ENCODE results near the gene RNF220.
A peak's percentile ranks its signal among the peaks of the same experiment; 100 is the strongest.

Gene RNF220

DNA sequence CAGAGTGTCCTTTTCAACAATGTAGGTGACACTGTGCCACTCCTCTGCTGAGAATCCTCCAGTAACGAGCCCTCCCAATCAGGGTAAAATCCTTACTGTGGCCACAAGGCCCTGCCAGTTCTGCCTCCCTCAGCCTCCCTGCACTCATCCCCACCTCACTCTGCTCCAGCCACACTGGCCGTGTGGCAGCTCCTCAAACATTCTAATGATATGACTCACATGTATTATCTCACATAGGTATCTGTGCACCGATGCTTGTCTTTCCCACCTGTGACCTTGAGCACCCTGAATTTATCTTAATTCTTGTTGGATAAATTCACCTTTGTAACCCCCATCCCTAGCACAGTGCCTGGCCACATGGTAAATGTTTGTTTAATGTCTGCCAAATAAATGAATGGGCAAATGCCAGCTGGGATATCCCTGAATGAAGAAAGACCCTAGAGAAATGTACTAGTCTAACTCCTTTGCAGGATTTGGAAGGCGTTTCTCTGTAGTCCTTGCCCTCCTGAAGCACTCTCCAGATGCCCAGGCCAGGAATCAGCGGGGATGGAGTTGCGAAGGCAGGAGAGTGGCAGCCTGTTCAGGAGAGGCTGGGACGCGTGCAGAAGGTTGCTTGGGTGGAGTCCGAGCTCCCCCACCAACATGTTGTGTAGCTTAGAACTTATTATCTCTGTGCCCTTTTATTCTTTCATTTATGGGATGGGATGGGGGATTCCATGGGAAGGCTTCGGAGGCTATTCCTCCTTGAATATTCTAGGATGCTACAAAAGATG lies 163.3 kb downstream of the RNF220 start:
- Mint-ChIP-seq H3K4me1 (ENCODE audit: low read depth) (no peaks in the 10 kb centered on the region), H3K9me3 (no peaks in the 10 kb centered on the region), H3K36me3 (ENCODE audit: low read depth) (no peaks in the 10 kb centered on the region), H3K4me3 (no peak overlapping the region), H3K27me3 (ENCODE audit: low read depth) (peaks cover 18% of the 10 kb centered on the region), H3K27ac (no peak overlapping the region)

DNA sequence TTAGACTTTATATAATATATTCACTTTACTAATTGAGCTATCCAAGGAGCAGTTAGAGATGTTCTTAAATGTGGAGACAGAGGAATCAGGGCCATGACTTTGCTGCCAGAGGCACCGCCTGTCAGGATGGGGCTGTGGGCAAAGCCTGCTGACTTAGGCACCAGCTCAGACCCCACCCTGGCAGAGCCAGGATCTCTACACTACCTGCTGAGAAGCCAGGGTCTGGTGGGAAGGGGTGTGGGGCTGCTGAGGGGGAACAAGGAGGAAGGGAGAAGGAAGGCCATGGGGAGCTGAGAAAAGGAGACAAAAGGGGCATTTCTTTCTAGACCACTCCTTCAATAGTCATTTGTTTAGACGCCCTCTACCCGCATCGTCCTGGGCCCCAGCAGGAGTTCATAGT lies 164.4 kb downstream of the RNF220 start:
- H3K4me1 Mint-ChIP-seq (ENCODE audit: low read depth), result no peaks in the 10 kb centered on the region
- no peak overlapping the region for H3K4me3 Mint-ChIP-seq
- no peaks in the 10 kb centered on the region for H3K36me3 Mint-ChIP-seq (ENCODE audit: low read depth)
- H3K9me3 Mint-ChIP-seq, result no peaks in the 10 kb centered on the region
- H3K27me3 Mint-ChIP-seq (ENCODE audit: low read depth), result peaks cover 10% of the 10 kb centered on the region
- no peak overlapping the region for H3K27ac Mint-ChIP-seq

DNA sequence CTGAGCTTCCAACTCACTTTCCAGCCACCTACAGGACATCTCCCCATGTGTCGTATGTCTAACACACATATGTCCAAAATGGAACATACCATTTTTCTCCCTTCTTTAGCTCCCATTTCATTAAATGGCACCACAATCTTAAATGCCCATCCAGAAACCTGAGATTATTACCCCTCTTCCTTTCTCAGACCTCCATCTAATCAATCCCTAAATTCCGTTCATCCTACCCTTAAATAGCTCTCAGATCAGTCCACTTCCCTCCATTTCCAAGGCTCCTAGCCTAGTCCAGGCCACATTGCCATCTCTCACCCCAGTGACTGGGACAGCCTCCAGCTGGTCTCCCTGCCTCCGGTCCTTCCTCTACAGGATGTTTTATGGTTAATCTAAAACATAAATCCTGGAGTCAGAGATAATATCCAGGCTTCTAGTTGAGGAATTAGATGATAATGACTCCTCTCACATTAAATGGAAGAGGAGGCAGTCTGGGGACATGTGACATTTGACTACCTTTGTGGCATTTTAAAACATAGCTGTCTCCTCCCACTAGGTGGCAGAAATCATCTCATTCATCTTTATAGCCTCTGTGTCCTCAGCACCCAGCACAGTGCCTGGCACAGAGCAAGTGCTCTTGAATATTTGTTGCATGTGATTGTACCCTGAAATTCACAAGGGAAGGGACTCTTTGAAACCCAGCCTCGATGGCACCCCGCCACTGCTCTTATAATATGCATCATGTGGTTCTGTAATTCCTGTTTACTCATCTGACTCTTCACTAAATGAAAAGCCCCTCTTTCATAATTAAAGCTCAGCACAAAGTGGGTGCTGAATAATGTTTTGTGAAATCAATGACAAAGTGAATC lies 166.9 kb downstream of the RNF220 start:
- Mint-ChIP-seq H3K27ac (no peak overlapping the region), H3K4me3 (no peak overlapping the region), H3K27me3 (ENCODE audit: low read depth) (peaks cover 16% of the 10 kb centered on the region), H3K4me1 (ENCODE audit: low read depth) (no peaks in the 10 kb centered on the region), H3K36me3 (ENCODE audit: low read depth) (no peaks in the 10 kb centered on the region), H3K9me3 (no peaks in the 10 kb centered on the region)

DNA sequence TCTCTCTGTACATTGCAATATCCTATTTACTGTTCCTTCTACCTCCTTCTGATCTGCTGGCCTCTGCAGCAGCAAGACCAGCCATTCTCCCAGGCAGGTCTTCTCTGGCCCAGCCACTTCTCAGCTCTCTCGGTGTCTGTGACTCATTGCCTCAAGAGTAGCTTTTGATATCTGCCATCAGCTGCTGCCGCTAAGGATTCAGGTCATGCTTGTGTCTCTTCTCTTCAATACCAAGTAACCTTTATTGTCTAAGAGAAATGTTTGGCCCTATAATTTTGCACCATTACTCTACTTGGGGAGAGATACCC lies 167.5 kb downstream of the RNF220 start:
- H3K27me3 Mint-ChIP-seq (ENCODE audit: low read depth), result peaks cover 19% of the 10 kb centered on the region
- H3K27ac Mint-ChIP-seq, result no peak overlapping the region
- H3K4me1 Mint-ChIP-seq (ENCODE audit: low read depth), result no peaks in the 10 kb centered on the region
- H3K9me3 Mint-ChIP-seq, result no peaks in the 10 kb centered on the region
- H3K36me3 Mint-ChIP-seq (ENCODE audit: low read depth), result no peaks in the 10 kb centered on the region
- H3K4me3 Mint-ChIP-seq, result no peak overlapping the region

DNA sequence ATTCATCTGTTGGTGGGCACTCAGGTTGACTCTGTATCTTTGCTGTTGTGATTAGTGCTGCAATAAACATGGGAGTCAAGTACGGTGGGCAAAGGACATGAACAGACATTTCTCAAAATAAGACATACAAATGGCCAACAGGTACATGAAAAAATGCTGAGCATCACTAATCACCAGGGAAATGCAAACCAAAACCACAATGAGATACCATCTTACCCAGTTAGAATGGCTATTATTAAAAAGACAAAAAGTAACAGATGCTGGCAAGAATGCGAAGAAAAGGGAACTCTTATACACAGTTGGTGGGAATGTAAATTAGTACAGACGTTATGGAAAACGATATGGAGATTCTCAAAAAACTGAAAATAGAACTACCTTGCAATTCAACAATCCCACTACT lies 170.3 kb downstream of the RNF220 start:
- H3K4me3 Mint-ChIP-seq, result no peak overlapping the region
- H3K36me3 Mint-ChIP-seq (ENCODE audit: low read depth), result no peaks in the 10 kb centered on the region
- H3K4me1 Mint-ChIP-seq (ENCODE audit: low read depth), result no peaks in the 10 kb centered on the region
- H3K27me3 Mint-ChIP-seq (ENCODE audit: low read depth), result peaks cover 26% of the 10 kb centered on the region
- no peak overlapping the region for H3K27ac Mint-ChIP-seq
- H3K9me3 Mint-ChIP-seq, result no peaks in the 10 kb centered on the region

DNA sequence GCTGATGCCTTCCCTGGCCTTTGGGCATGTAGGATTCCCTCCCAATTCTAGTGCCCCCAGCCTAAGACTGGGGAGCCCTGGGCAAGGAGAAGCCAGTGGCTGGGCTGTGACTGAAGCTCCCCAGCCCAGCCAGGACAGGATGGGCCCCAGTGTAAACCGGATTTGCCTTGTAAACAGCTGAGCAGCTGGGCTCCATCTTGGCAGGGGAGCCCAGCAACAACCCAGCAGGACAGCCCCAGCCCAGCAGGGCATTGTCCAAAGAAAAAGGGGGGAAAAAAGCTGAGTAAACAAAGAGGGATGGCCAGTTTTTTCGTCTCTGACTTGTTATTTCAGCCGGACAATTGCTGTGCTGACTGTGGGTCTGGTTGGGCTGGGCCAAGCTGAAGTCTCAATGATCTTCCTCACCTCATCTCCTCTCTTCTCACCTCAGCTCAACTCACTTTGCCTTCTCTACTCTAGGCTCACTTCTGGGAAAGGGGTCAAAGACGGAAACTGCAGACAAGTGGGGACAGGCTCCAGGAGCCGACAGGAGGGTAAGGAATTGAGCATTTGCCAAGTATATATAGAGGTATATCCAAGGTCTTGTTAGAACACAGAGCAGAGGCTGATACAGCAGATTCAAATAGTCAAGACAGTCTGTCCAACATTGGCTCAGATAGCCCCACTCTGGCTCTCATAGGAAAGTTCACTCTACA lies 171.5 kb downstream of the RNF220 start:
- no peaks in the 10 kb centered on the region for H3K36me3 Mint-ChIP-seq (ENCODE audit: low read depth)
- H3K27ac Mint-ChIP-seq, result no peak overlapping the region
- peaks cover 26% of the 10 kb centered on the region for H3K27me3 Mint-ChIP-seq (ENCODE audit: low read depth)

DNA sequence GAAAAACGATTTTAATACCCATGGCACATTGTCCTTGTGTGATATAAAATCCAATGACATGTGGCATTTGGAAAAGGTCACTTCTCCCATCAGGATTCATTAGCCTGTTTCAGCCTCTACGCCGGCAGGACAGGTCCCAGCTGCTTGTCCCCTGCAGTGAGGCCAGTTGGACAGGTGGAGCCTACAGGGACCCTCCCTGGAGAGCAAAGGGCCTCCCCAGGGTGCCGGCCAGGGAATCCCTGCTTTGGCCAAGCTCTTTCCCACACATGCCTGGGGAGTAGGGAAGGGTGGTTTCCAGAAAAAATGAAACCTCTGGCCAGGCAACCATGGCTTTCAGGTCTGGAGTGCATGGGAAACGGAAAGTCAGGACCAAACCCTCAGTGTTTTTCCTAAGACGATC lies 176.2 kb downstream of the RNF220 start:
- Mint-ChIP-seq H3K27ac (no peak overlapping the region), H3K9me3 (no peaks in the 10 kb centered on the region)

More for the DNA sequence above, 171.5 kb downstream of the RNF220 start:
- Mint-ChIP-seq H3K9me3 (no peaks in the 10 kb centered on the region), H3K4me1 (ENCODE audit: low read depth) (no peaks in the 10 kb centered on the region), H3K4me3 (no peak overlapping the region)

DNA sequence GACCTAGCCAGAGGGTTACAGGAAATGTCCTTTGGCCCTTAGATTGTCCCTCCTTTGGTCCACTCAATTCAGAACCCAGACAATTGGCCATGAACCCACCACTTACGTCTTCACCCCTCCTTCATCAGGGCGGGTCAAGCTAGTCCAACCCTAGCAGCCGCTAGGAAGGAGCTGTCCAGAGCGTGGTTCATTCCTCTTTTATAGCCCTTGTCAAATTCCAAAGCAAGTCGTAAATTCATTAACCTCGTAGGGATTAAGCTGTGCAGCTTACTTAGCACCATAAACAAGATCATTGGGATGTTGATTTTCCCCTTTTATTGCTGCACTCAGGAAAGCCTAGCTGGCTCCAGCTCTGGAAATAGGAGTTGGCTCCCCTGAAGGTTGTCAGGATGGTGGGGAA lies 179.1 kb downstream of the RNF220 start:
- H3K9me3 Mint-ChIP-seq, result no peaks in the 10 kb centered on the region
- no peaks in the 10 kb centered on the region for H3K36me3 Mint-ChIP-seq (ENCODE audit: low read depth)
- no peak overlapping the region for H3K4me3 Mint-ChIP-seq
- H3K27ac Mint-ChIP-seq, result no peak overlapping the region
- peaks cover 12% of the 10 kb centered on the region for H3K27me3 Mint-ChIP-seq (ENCODE audit: low read depth)
- no peaks in the 10 kb centered on the region for H3K4me1 Mint-ChIP-seq (ENCODE audit: low read depth)

More for the DNA sequence above, 176.2 kb downstream of the RNF220 start:
- Mint-ChIP-seq H3K36me3 (ENCODE audit: low read depth) (no peaks in the 10 kb centered on the region), H3K4me3 (no peak overlapping the region), H3K4me1 (ENCODE audit: low read depth) (no peaks in the 10 kb centered on the region), H3K27me3 (ENCODE audit: low read depth) (peaks cover 23% of the 10 kb centered on the region)

DNA sequence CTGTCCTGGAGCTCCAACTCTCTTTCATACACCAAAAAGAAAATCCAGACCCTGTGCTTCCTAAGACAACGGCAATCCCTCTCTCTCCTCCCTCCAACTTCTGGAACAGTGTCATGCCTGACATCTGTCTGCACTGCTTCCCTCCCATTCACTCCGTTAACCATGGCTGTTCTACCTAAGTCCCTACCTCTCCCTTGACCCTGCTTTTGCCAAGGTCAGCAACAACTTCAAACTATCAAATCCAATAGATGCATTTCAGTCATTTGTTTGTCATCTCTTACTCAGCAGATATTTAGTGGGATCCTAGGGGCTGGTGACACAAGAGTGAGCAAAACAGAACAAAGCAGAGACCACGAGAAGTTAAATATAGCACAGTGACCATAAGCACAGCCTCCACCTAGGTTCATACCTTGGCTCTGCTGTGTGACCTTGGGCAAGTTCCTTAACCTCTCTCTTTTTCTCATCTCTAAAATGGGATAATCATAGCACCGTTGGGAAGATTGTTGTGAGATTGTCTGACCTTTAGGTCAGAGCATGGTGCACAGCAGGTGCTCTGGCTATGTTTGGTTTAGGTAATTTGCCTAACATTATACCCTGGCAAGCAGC lies 180.4 kb downstream of the RNF220 start:
- H3K4me3 Mint-ChIP-seq, result no peak overlapping the region
- no peak overlapping the region for H3K27ac Mint-ChIP-seq
- H3K36me3 Mint-ChIP-seq (ENCODE audit: low read depth), result no peaks in the 10 kb centered on the region
- H3K9me3 Mint-ChIP-seq, result no peaks in the 10 kb centered on the region
- peaks cover 8% of the 10 kb centered on the region for H3K27me3 Mint-ChIP-seq (ENCODE audit: low read depth)
- no peaks in the 10 kb centered on the region for H3K4me1 Mint-ChIP-seq (ENCODE audit: low read depth)

DNA sequence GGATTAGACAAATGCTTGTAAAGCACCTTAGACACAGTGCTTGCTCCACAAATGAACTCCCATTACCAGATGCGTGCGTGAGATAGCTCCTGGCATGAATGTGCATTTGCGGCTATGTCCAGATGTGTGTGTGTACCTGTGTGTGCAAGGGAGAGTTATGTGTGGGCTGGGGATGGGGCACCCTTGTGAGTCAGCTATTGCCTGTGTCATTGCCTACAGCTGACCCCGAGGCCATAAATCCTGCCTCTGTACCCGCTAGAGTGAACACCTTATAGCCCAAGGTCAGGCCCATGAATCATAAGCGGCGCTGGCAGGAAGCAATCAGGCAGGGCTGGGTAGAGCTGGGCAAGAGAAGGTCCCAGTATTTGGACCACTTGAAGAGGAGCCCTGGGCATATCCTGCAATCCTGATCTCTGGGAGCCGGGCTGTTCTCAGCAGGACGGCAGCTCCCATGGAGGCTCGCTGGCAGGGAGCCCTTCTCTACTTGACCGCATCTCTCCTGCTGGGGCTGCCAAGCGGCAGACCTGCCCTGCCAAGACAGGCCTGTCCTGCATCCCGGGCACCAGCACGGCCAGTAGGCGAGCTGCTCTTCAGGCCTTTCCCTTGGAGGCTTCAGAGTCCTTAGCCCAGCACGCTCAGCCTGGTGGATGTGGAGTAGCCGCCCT lies 182.9 kb downstream of the RNF220 start:
- H3K4me3 Mint-ChIP-seq, result no peak overlapping the region
- no peaks in the 10 kb centered on the region for H3K36me3 Mint-ChIP-seq (ENCODE audit: low read depth)
- no peaks in the 10 kb centered on the region for H3K4me1 Mint-ChIP-seq (ENCODE audit: low read depth)
- H3K9me3 Mint-ChIP-seq, result no peaks in the 10 kb centered on the region
- no peak overlapping the region for H3K27ac Mint-ChIP-seq
- H3K27me3 Mint-ChIP-seq (ENCODE audit: low read depth), result peaks cover 8% of the 10 kb centered on the region

DNA sequence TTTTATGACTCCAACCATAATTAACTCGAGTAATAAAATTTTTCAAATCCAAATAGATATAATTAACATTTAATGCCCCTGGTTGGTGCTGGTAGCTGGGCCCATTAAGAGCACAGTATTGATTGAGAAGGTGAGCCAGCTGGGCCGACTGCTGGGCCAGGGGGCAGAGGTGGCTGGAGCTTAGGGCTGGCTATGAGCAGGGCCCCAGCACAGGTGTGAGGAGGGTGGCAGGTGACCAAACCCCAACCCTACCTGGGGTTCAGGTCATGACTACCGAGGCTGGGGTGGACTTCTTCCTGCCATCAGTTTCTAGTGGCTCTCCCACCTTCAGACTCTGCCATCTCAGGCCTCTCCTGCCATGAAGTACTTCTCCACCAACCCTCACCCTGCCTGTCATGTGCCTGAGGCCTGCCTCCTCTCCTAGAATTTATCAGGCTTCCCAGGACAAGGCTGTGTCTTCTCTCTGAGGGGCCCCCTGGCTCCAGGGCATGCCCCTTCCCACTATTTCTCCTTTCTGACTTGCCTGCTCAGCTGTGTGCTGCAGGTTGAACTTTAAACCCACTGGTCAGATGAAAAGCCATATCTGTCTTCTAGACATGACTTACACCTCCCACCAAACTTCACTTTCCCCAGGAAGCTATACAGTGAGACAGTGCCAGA lies 183.6 kb downstream of the RNF220 start:
- H3K27ac Mint-ChIP-seq, result no peak overlapping the region
- H3K4me1 Mint-ChIP-seq (ENCODE audit: low read depth), result no peaks in the 10 kb centered on the region
- H3K9me3 Mint-ChIP-seq, result no peaks in the 10 kb centered on the region
- H3K36me3 Mint-ChIP-seq (ENCODE audit: low read depth), result no peaks in the 10 kb centered on the region
- no peak overlapping the region for H3K4me3 Mint-ChIP-seq
- peaks cover 4% of the 10 kb centered on the region for H3K27me3 Mint-ChIP-seq (ENCODE audit: low read depth)

DNA sequence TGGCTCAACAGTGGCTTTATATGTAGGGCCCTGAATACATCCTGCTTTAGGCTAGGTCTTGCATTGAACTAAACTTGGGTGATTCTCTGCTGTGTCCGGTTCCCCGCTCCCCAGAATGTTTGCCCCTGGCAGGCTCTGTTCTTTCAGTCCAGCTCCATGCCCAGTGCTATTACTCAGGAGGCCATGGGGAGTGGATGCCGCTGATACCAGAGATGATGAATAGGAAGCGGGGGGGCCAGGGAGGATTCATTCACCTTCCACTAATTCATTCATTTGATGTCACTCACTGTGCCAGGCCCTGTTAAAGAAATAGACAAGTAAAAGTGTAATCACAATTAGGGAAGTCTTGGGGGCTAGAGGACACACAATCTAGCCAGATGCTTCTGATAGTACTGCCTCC lies 185.4 kb downstream of the RNF220 start:
- Mint-ChIP-seq H3K36me3 (ENCODE audit: low read depth) (no peaks in the 10 kb centered on the region), H3K27ac (no peak overlapping the region), H3K4me1 (ENCODE audit: low read depth) (no peaks in the 10 kb centered on the region), H3K27me3 (ENCODE audit: low read depth) (peaks cover 4% of the 10 kb centered on the region), H3K9me3 (no peaks in the 10 kb centered on the region), H3K4me3 (no peak overlapping the region)

DNA sequence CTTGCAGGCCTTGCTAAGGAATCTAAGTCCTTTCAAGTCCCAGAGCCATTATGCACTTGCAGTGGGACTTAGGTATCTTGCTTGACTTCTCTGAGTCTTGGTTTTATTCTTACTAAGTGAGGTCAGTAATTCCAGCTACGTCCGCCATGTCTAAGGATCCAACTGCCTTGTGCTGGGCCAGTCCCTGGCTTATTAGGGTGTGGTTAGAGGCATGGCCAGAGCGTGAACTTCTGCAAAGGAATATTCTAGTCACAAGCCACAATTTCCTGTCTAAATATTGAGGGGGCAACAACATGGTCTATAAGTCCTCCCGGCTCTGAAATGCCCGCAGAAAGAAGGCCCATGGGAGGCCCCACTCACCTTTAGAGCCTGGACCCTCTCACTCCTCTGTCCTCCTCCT lies 186.3 kb downstream of the RNF220 start:
- Mint-ChIP-seq H3K4me3 (no peak overlapping the region), H3K4me1 (ENCODE audit: low read depth) (no peaks in the 10 kb centered on the region), H3K9me3 (no peaks in the 10 kb centered on the region), H3K27ac (peak overlapping the region; percentile 26), H3K27me3 (ENCODE audit: low read depth) (peaks cover 4% of the 10 kb centered on the region), H3K36me3 (ENCODE audit: low read depth) (no peaks in the 10 kb centered on the region)

Data from T-helper 1 cell treated with Interleukin-12 subunit alpha and Interleukin-12 subunit beta and Interleukin-4 antibody, amounts not matched to agents 30 μg/mL and 1 μg/mL, for 36 hours (primary cell).